K562 (cell line): ENCODE measurements around the gene IL1B. TPM values are rescaled to one million over a fixed set of nuclear protein-coding genes. Genes with fewer than 3 reads are reported as not detected.
A peak's percentile ranks its signal among the peaks of the same experiment; 100 is the strongest.

Source experiments
- ATAC-seq: fragments of 200-7000 bp; cut with Tn5 transposase; 3 replicates; pipeline ENCODE4 v1.9.1; 2020; ENCODE audit warnings: moderate library complexity
- BruUV-seq: library from RNA; stranded (reverse); fragments of 400-500 nt; replicated peaks from 2 replicates; lab custom pipeline; 2021; lab: Mats Ljungman, UMichigan
- CTCF ChIA-PET: fragments of 300-600 bp; formaldehyde crosslinking; extraction: SDS; loops from one replicate; lab custom pipeline; 2021; ENCODE audit warnings: low intra/inter-chr PET ratio; lab: Yijun Ruan, JAX
- POLR2A ChIA-PET: fragments of 300-600, 350-650 bp; sonication (Branson Sonifier 250); formaldehyde crosslinking; extraction: SDS; loops from one replicate; lab custom pipeline; 2021; ENCODE audit warnings: antibody characterized with exemption, inconsistent platforms; lab: Yijun Ruan, JAX
- DNase-seq, 4 experiments: peaks; one replicate each; pipeline versions ENCODE4 v3.0.0 to v3.0.0-alpha.2; 2011 to 2018; ENCODE audit warnings: low spot score in 3 of 4, mixed read lengths in 3 of 4; ENCODE audit errors: extremely low read depth in 1 of 4
- FAIRE-seq: peaks from 2 replicates; lab custom pipeline; 2011; peaks lifted over from hg19 to GRCh38; lab: Jason Lieb, UNC
- H2AFZ ChIP-seq: 2 replicates; pipeline ENCODE4 v1.6.0; 2011; ENCODE audit warnings: low read depth, low read length, control low read depth, inconsistent platforms
- H3K27ac ChIP-seq: fragments of 200-600 bp; 3 replicates; pipeline ENCODE4 v1.8.0; 2011; ENCODE audit warnings: low read depth, mild to moderate bottlenecking, control low read depth, inconsistent platforms, low read length, moderate library complexity, mixed read lengths; ENCODE audit errors: extremely low read depth
- H3K27me3 ChIP-seq, 2 experiments: fragments of 300-600 bp in 1 of 2; 2 replicates in 1 of 2; 3 replicates in 1 of 2; pipeline versions ENCODE4 v1.6.0 to v1.8.0; 2011; ENCODE audit warnings: inconsistent platforms in 2 of 2, low read length in 2 of 2, mild to moderate bottlenecking in 1 of 2, mixed read lengths in 1 of 2, moderate library complexity in 1 of 2; ENCODE audit not compliant: control insufficient read depth in 2 of 2, insufficient read depth in 2 of 2
- H3K36me3 ChIP-seq: fragments of 300-600 bp; 3 replicates; pipeline ENCODE4 v1.8.0; 2011; ENCODE audit warnings: mild to moderate bottlenecking, low read length, inconsistent platforms; ENCODE audit not compliant: control insufficient read depth, insufficient read depth
- H3K4me1 ChIP-seq, 2 experiments: fragments of 200-600 bp in 1 of 2; replicated peaks in 1 of 2; 2 replicates in 1 of 2; 3 replicates in 1 of 2; pipeline versions ENCODE4 v1.5.1 to v1.8.0; 2011; ENCODE audit warnings: inconsistent platforms in 2 of 2, low read length in 2 of 2, mild to moderate bottlenecking in 1 of 2, mixed read lengths in 1 of 2, moderate library complexity in 1 of 2; ENCODE audit not compliant: control insufficient read depth in 2 of 2, insufficient read depth in 2 of 2
- H3K4me2 ChIP-seq: 2 replicates; pipeline ENCODE4 v1.6.1; 2011; ENCODE audit warnings: low read length, control low read depth, inconsistent platforms, mixed read lengths; ENCODE audit not compliant: insufficient read depth
- H3K4me3 ChIP-seq: fragments of 200-600 bp; sonication (generic), shearing (Covaris generic); 2 replicates; pipeline ENCODE4 v1.5.1; 2016; ENCODE audit warnings: control low read depth, inconsistent platforms
- H3K79me2 ChIP-seq: fragments of 200-600 bp; 3 replicates; pipeline ENCODE4 v1.8.0; 2011; ENCODE audit warnings: low read length, inconsistent platforms; ENCODE audit not compliant: control insufficient read depth, insufficient read depth
- H3K9ac ChIP-seq, 2 experiments: 2 replicates each; pipeline versions ENCODE4 v1.6.0 to v1.6.1; 2011; ENCODE audit warnings: low read depth in 2 of 2, low read length in 2 of 2, control low read depth in 1 of 2, inconsistent platforms in 1 of 2, mild to moderate bottlenecking in 1 of 2, mixed read lengths in 1 of 2; ENCODE audit not compliant: insufficient read depth in 1 of 2
- H3K9me1 ChIP-seq: one replicate; pipeline ENCODE4 v1.6.0; 2011; ENCODE audit warnings: inconsistent platforms, mild to moderate bottlenecking, low read length, moderate library complexity; ENCODE audit not compliant: control insufficient read depth, insufficient read depth
- H3K9me3 ChIP-seq: replicated peaks from 2 replicates; pipeline ENCODE4 v1.5.1; 2011; ENCODE audit warnings: low read depth, low read length, inconsistent platforms; ENCODE audit not compliant: control insufficient read depth, insufficient read depth
- H4K20me1 ChIP-seq: replicated peaks from 2 replicates; pipeline ENCODE4 v1.6.1; 2011; ENCODE audit warnings: low read length, inconsistent platforms, mixed read lengths; ENCODE audit not compliant: control insufficient read depth, insufficient read depth
- CBFA2T3 ChIP-seq: fragments of 450-650 bp; IDR thresholded peaks from 2 replicates; pipeline ENCODE4 v1.6.1; 2017
- CREBBP ChIP-seq: IDR thresholded peaks from one replicate; pipeline ENCODE4 v1.6.1; 2012; ENCODE audit warnings: low read depth, mild to moderate bottlenecking, control low read depth, inconsistent platforms, low read length
- DIDO1 ChIP-seq: fragments of 450-650 bp; IDR thresholded peaks from 2 replicates; pipeline ENCODE4 v1.6.1; 2016; ENCODE audit warnings: low read depth, missing biosample characterization, missing genetic modification characterization
- KLF6 ChIP-seq: fragments of 250-450 bp; sonication (Bioruptor Pico); IDR thresholded peaks from 2 replicates; pipeline ENCODE4 v1.4.0; 2020; ENCODE audit warnings: mild to moderate bottlenecking, moderate library complexity, borderline replicate concordance
- MCM7 ChIP-seq, 2 experiments: fragments of 450-650 bp; IDR thresholded peaks; 2 replicates each; pipeline ENCODE4 v1.6.1; 2016 to 2018
- MECOM ChIP-seq: fragments of 250-450 bp; sonication (Bioruptor Pico); IDR thresholded peaks from 2 replicates; pipeline ENCODE4 v1.8.0; 2022; ENCODE audit warnings: inconsistent platforms
- MTA3 ChIP-seq: fragments of 450-650 bp; formaldehyde crosslinking; IDR thresholded peaks from 2 replicates; pipeline ENCODE4 v1.6.1; 2017; ENCODE audit warnings: mild to moderate bottlenecking, borderline replicate concordance
- RBFOX2 ChIP-seq: fragments of 200-400 bp; formaldehyde crosslinking; IDR thresholded peaks from 2 replicates; pipeline ENCODE4 v1.6.1; 2017; ENCODE audit warnings: low read depth, mild to moderate bottlenecking, low read length, moderate library complexity
- SOX6 ChIP-seq: fragments of 450-650 bp; IDR thresholded peaks from 2 replicates; pipeline ENCODE4 v1.6.1; 2014; ENCODE audit warnings: mild to moderate bottlenecking
- TAL1 ChIP-seq: fragments of 450-650 bp; IDR thresholded peaks from 2 replicates; pipeline ENCODE4 v1.6.1; 2016; ENCODE audit warnings: mild to moderate bottlenecking
- TBL1XR1 ChIP-seq, 2 experiments: IDR thresholded peaks; 2 replicates each; pipeline ENCODE4 v1.6.1; 2012; ENCODE audit warnings: improper control_type of control experiment in 2 of 2, low read length in 2 of 2, mild to moderate bottlenecking in 1 of 2
- TCF3 ChIP-seq: sonication (generic); formaldehyde crosslinking; IDR thresholded peaks from 2 replicates; pipeline ENCODE4 v1.4.0; 2020; ENCODE audit warnings: mild to moderate bottlenecking, missing genetic modification reagents
- ZNF143 ChIP-seq: sonication (generic); formaldehyde crosslinking; IDR thresholded peaks from 2 replicates; pipeline ENCODE4 v1.9.0; 2022; ENCODE audit warnings: mild to moderate bottlenecking, missing genetic modification reagents
- ZNF445 ChIP-seq: fragments of 250-450 bp; sonication (Bioruptor Pico); IDR thresholded peaks from 2 replicates; pipeline ENCODE4 v1.4.0; 2020; ENCODE audit warnings: low read depth, mild to moderate bottlenecking, moderate library complexity
- ZNF583 ChIP-seq: fragments of 250-450 bp; sonication (Bioruptor Pico); IDR thresholded peaks from 2 replicates; pipeline ENCODE4 v1.4.0; 2020
- ZNF696 ChIP-seq: fragments of 250-450 bp; sonication (Bioruptor Pico); conservative IDR thresholded peaks from 2 replicates; pipeline ENCODE4 v1.4.0; 2020; ENCODE audit warnings: mild to moderate bottlenecking, moderate library complexity
- WGBS: fragments of 100-300 bp; shearing (Covaris generic); methylation state at CpG from one replicate; pipeline ENCODE4 v1.1.6; 2016; ENCODE audit warnings: low coverage, mixed read lengths; ENCODE audit not compliant: insufficient coverage; ENCODE audit errors: missing lambda C conversion rate; 5-methylcytosine and 5-hydroxymethylcytosine counted together
- in situ Hi-C: fragments of 300-500 bp; cut with MboI; formaldehyde crosslinking; loops from 4 replicates; pipeline ENCODE4 v1.15.0; 2018; ENCODE audit warnings: inconsistent platforms, mixed read lengths
- intact Hi-C: fragments of 100-400 bp; cut with micrococcal nuclease; formaldehyde crosslinking; loops from 2 replicates; pipeline ENCODE4 v1.14.2; 2022
- polyA plus RNA-seq, 8 experiments: library from polyadenylated mRNA; depleted of rRNA in 4 of 8; stranded (reverse) in 5 of 8; unstranded in 3 of 8; fragments of >200 nt; fragmentation: Nextera tagmentation in 2 of 8; fragmentation: Illumina TruSeq in 1 of 8; extraction: Ambion mirVana in 2 of 8; extraction: Trizol in 1 of 8; gene quantifications; 2 replicates each; pipeline versions ENCODE4 v1.2.1 to v1.2.3, GENCODE V29; 2011 to 2014; ENCODE audit warnings: inconsistent platforms in 1 of 8, missing spikeins in 1 of 8
- total RNA-seq, 7 experiments: library from RNA; depleted of rRNA in 6 of 7; stranded (reverse); fragments of >200 nt in 6 of 7; fragmentation: Illumina TruSeq in 2 of 7; extraction: Trizol in 2 of 7; gene quantifications; 2 replicates each; pipeline versions ENCODE4 v1.2.1 to v1.2.3, GENCODE V29; 2011 to 2021; ENCODE audit warnings: low replicate concordance in 1 of 7
- TF ChIP-seq, protein P1 (sequence below): fragments of 450-650 bp; IDR thresholded peaks from 2 replicates; pipeline ENCODE4 v1.6.1; 2016; ENCODE audit warnings: low read depth

Gene IL1B
- total and polyA plus RNA-seq, 9 of the 15 experiments (the other 6 are each of a cell fraction or from before 2014, with no cell fraction given), result 0.29 TPM; not detected in 8

DNA sequence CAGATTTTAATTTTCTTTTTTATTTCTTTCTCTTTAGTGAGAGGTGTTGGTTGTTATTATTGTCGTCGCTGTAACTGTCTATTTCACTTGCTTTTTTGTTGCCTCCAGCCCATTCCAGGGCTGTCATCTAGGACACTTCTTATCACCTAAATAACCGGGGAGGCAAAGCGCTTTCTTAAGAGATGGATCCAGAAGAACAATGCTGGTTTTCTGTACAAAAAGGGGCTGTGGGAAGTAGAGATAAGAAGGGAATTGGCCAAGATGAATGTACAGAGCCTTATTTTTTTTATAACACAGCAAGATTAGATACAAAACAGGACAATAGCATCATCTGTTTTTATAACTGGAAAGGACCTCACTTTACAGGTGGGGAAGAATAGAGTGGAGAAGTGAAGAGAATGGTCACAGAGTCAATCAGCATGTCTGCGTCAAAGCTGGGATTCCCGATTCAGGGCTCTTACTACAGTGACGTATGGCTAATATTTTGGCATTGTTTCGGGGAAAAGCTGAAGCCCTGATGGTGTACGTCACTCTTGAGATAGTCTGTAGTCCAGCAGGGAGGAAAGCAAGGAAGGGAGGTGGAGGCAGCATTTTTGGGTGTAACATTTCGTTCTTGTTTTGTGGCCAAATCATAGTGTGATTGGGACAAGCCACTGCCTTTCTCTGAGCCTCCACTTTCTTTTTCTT is 23.2 kb downstream of the IL1B start:
- H3K4me2 ChIP-seq, result peak overlapping the region; percentile 71
- no peaks in the 10 kb centered on the region for H3K9me3 ChIP-seq
- H3K4me1 ChIP-seq, result peaks cover 0 to 29% of the 10 kb centered on the region in 2 experiments; a peak in 3 of 5 replicates
- peak overlapping the region in 1 of 2 experiments; percentile 43; a peak in 1 of 4 replicates for H3K9ac ChIP-seq
- H3K27ac ChIP-seq, result peak overlapping the region; percentile 42; the same call in 2 of the 3 replicates
- ChIA-PET CTCF (no interaction called here), POLR2A (interaction anchor here (0.7 to 1.5 kb wide), 3 partner anchors 12 to 18 kb away, joined by 3 to 4 read pairs (median 4); no protein-coding TSS in a partner anchor)
- intact Hi-C loops (no loop called here), in situ Hi-C loops (no loop called here)
- H3K36me3 ChIP-seq, result no peaks in the 10 kb centered on the region
- peak overlapping the region; percentile 85 for H2AFZ ChIP-seq
- no peaks in the 10 kb centered on the region for H3K9me1 ChIP-seq
- no peaks in the 10 kb centered on the region for H3K79me2 ChIP-seq
- ATAC-seq (peak; percentile 54), FAIRE-seq (peak; percentile 26), DNase-seq (peak; percentile 28 to 51 (median 32))
- BruUV-seq, result no TSS peak
- WGBS, result 11% methylated on average over 10 of the region's 10 CpGs
- H4K20me1 ChIP-seq, result no peaks in the 10 kb centered on the region
- H3K4me3 ChIP-seq, result no peak overlapping the region
- no peaks in the 10 kb centered on the region for H3K27me3 ChIP-seq
- TF ChIP-seq ZNF696 (CRISPR knock-in tag), result no peak
- no peak for TF ChIP-seq CREBBP
- TF ChIP-seq DIDO1, result no peak
- TF ChIP-seq ZNF445 (CRISPR knock-in tag), result no peak
- peak; percentile 8; the same call in 1 of the 2 replicates for TF ChIP-seq TAL1
- TF ChIP-seq TBL1XR1 (IDR thresholded peaks at IDR 0.05; ENCODE audit: low read length in 2 of 2), result no peak
- TF ChIP-seq TCF3 (CRISPR knock-in tag), result no peak; the same call in 1 of the 2 replicates
- peak; percentile 13; the same call in 1 of the 2 replicates for TF ChIP-seq CBFA2T3
- TF ChIP-seq MCM7 (IDR thresholded peaks at IDR 0.05), result no peak
- no peak for TF ChIP-seq ZNF143 (CRISPR knock-in tag)
- TF ChIP-seq MTA3, result no peak
- TF ChIP-seq, protein P1, sequence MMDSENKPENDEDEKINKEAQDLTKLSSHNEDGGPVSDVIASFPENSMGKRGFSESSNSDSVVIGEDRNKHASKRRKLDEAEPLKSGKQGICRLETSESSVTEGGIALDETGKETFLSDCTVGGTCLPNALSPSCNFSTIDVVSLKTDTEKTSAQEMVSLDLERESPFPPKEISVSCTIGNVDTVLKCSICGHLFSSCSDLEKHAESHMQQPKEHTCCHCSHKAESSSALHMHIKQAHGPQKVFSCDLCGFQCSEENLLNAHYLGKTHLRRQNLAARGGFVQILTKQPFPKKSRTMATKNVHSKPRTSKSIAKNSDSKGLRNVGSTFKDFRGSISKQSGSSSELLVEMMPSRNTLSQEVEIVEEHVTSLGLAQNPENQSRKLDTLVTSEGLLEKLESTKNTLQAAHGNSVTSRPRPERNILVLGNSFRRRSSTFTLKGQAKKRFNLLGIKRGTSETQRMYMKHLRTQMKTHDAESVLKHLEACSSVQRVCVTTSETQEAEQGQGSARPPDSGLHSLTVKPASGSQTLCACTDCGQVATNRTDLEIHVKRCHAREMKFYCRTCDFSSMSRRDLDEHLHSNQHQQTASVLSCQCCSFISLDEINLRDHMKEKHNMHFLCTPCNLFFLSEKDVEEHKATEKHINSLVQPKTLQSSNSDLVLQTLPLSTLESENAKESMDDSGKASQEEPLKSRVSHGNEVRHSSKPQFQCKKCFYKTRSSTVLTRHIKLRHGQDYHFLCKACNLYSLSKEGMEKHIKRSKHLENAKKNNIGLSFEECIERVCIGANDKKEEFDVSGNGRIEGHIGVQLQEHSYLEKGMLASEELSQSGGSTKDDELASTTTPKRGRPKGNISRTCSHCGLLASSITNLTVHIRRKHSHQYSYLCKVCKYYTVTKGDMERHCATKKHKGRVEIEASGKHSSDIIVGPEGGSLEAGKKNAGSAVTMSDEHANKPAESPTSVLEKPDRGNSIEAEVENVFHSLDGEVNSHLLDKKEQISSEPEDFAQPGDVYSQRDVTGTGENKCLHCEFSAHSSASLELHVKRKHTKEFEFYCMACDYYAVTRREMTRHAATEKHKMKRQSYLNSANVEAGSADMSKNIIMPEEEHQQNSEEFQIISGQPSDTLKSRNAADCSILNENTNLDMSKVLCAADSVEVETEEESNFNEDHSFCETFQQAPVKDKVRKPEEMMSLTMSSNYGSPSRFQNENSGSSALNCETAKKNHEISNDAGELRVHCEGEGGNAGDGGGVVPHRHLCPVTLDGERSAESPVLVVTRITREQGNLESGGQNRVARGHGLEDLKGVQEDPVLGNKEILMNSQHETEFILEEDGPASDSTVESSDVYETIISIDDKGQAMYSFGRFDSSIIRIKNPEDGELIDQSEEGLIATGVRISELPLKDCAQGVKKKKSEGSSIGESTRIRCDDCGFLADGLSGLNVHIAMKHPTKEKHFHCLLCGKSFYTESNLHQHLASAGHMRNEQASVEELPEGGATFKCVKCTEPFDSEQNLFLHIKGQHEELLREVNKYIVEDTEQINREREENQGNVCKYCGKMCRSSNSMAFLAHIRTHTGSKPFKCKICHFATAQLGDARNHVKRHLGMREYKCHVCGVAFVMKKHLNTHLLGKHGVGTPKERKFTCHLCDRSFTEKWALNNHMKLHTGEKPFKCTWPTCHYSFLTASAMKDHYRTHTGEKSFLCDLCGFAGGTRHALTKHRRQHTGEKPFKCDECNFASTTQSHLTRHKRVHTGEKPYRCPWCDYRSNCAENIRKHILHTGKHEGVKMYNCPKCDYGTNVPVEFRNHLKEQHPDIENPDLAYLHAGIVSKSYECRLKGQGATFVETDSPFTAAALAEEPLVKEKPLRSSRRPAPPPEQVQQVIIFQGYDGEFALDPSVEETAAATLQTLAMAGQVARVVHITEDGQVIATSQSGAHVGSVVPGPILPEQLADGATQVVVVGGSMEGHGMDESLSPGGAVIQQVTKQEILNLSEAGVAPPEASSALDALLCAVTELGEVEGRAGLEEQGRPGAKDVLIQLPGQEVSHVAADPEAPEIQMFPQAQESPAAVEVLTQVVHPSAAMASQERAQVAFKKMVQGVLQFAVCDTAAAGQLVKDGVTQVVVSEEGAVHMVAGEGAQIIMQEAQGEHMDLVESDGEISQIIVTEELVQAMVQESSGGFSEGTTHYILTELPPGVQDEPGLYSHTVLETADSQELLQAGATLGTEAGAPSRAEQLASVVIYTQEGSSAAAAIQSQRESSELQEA, result no peak
- TF ChIP-seq MECOM, result no peak
- no peak for TF ChIP-seq ZNF583 (CRISPR knock-in tag)
- TF ChIP-seq KLF6 (CRISPR knock-in tag), result no peak
- peak; percentile 76 for TF ChIP-seq SOX6
- TF ChIP-seq RBFOX2, result no peak
